ENCODE measurements around the gene SLC30A10.
"Not testable (repeated sequence)": the region's sequence is repeated elsewhere in the genome, so short reads cannot be mapped to it uniquely, and the experiment has no call there.

Gene SLC30A10

GRCh38 chr1:219891846-219892245 lies 36.5 kb downstream of the SLC30A10 start:
- DNase-seq = not testable (repeated sequence)

- DNase-seq = not testable (repeated sequence)
These were observed 39.7 kb downstream of the SLC30A10 start for GRCh38 chr1:219888667-219889066.

GRCh38 chr1:219885680-219886079 lies 42.7 kb downstream of the SLC30A10 start:
- no peak for DNase-seq

- no peak for DNase-seq
These were observed 44.7 kb downstream of the SLC30A10 start for GRCh38 chr1:219883400-219884332.

GRCh38 chr1:219882755-219883154 lies 45.6 kb downstream of the SLC30A10 start:
- DNase-seq = no peak

GRCh38 chr1:219882096-219882495 lies 46.3 kb downstream of the SLC30A10 start:
- no peak for DNase-seq

- no peak for DNase-seq
These were observed 47.4 kb downstream of the SLC30A10 start for GRCh38 chr1:219880765-219881457.

GRCh38 chr1:219876798-219877209 lies 51.6 kb downstream of the SLC30A10 start:
- no peak for DNase-seq

- DNase-seq = no peak
These were observed 52.5 kb downstream of the SLC30A10 start for GRCh38 chr1:219875860-219876259.

GRCh38 chr1:219872538-219872937 lies 55.8 kb downstream of the SLC30A10 start:
- not testable (repeated sequence) for DNase-seq

GRCh38 chr1:219871427-219872057 lies 56.8 kb downstream of the SLC30A10 start:
- DNase-seq = no peak

- DNase-seq = not testable (repeated sequence)
These were observed 59.7 kb downstream of the SLC30A10 start for GRCh38 chr1:219868615-219869014.

Data from fibroblast of skin of scalp (primary cell).